ENCODE measurements around the gene PGAP6.
"Not testable (repeated sequence)": the region's sequence is repeated elsewhere in the genome, so short reads cannot be mapped to it uniquely, and the experiment has no call there.

- not testable (repeated sequence) for TF ChIP-seq PYGO2 (tag; IDR thresholded peaks at IDR 0.05); TCF7L2 (IDR thresholded peaks at IDR 0.05; ENCODE audit: low read depth, low read length); BCL6 (CRISPR knock-in tag; IDR thresholded peaks at IDR 0.05); USF2 (CRISPR knock-in tag; IDR thresholded peaks at IDR 0.05); ZNF174 (CRISPR knock-in tag; IDR thresholded peaks at IDR 0.05); RFX5 (IDR thresholded peaks at IDR 0.05; ENCODE audit: low read depth, low read length); SMARCC2 (IDR thresholded peaks at IDR 0.05; ENCODE audit: low read depth); CBFA2T2 (conservative IDR thresholded peaks at IDR 0.05); CTCF (IDR thresholded peaks at IDR 0.05 in 2 of 3, conservative IDR thresholded peaks at IDR 0.05 in 1 of 3; ENCODE audit: insufficient read depth in 2 of 3, low read depth in 1 of 3, low read length in 3 of 3); CREM (IDR thresholded peaks at IDR 0.05; ENCODE audit: low read depth); KLF6 (CRISPR knock-in tag; IDR thresholded peaks at IDR 0.05; ENCODE audit: borderline replicate concordance); SRF (CRISPR knock-in tag; IDR thresholded peaks at IDR 0.05); SP2 (IDR thresholded peaks at IDR 0.05; ENCODE audit: extremely low read depth, low read depth, low read length, poor library complexity, severe bottlenecking); ATF7 (IDR thresholded peaks at IDR 0.05)
Observed at GRCh38 chr16:348495-348894, 33.3 kb downstream of the PGAP6 start.

Measured in K562 (cell line).